Ecto neural progenitor cell (in vitro differentiated cells): ENCODE measurements around the gene SIGLEC1.

Experiments
- DNase-seq: peaks from one replicate; pipeline ENCODE4 v3.0.0-alpha.2; 2018; ENCODE audit warnings: low spot score

SIGLEC1 gene

DNA sequence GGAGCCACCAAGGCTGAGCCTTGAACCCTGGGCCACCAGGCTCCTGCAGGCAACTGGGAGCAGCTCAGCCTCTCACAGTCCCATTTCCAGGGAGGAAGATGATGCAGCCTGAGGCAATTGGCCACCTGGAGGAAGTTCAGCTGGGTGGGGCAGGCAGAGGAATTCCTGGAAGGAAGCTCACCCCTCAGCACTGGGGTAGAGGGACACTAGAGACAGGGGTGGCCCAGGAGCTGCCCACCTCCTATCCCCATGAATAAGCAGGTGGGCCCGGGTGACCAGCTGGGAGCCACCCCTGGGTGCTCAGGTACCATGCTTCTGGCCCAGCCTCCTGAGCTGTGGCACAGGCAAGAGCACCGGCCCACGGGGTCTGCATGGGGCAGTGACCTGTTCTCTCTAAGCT is 16.5 kb upstream of the SIGLEC1 start:
- no peak for DNase-seq

GRCh38 chr20:3728354-3728753 is 16.0 kb upstream of the SIGLEC1 start:
- DNase-seq, result no peak

DNA sequence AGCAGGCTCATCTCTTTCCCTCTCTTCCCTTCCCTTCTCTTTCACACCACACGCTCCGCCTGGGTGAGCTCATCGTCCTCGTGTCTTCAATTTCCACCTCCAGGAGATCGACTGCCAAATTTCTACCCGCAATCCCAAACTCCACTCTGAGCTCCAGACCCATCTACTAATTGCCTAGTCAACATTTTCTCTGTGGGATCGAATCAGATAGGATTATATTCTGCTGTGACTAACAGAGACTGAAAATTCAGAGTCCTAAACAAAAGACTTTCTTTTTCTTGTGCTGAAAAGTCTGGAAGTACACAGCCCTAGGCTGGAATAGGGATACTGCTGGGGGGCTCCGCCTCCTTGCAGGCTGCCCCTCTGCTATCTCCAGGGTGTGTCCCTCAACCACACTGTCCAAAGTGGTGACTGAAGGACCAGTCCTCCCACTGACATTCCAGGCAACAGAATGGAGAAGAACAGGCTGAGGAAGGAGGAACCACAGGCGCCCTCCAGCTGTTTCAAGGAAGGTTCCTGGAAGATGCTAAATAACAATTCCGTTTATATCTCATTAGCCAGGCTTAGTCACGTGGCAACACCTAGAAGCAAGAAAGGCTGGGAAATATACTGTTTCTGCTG is 15.1 kb upstream of the SIGLEC1 start:
- DNase-seq, result no peak

GRCh38 chr20:3724356-3724755 is 12.0 kb upstream of the SIGLEC1 start:
- DNase-seq, result no peak

DNA sequence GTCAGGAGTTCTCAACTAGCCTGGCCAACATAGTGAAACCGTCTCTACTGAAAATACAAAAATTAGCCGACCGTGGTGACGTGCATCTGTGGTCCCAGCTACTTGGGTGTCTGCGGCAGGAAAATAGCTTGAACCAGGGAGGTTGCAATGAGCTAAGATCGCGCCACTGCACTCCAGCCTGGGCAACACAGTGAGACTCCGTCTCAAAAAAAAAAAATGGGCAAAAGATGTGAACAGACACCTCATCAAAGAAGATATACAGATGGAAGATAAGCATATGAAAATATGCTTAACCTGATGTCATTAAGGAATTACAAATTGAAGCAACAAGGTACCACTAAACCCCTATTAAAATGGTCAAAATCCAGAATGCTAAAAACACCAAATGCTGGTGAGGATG is 10.9 kb upstream of the SIGLEC1 start:
- DNase-seq, result no peak

- DNase-seq, result no peak
Observed at GRCh38 chr20:3721912-3722311, 9.5 kb upstream of the SIGLEC1 start.

- no peak for DNase-seq
Observed at GRCh38 chr20:3720626-3721025, 8.2 kb upstream of the SIGLEC1 start.

GRCh38 chr20:3720068-3720467 is 7.7 kb upstream of the SIGLEC1 start:
- no peak for DNase-seq

DNA sequence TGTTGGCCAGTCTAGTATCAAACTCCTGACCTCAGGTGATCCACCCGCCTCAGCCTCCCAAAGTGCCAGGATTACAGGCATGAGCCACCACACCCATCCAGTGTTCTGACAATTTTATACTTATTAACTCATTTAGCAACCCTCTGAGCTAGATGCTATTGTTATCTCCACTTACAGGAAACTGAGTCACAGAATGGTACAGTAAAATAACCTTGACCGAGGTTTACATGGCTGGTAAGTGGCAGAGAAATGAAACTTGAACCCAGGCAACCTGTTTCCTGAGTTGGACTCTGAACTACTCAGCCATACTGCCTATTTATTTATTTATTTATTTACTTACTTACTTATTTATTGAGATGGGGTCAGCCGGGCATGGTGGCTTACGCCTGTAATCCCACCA is 6.6 kb upstream of the SIGLEC1 start:
- no peak for DNase-seq

DNA sequence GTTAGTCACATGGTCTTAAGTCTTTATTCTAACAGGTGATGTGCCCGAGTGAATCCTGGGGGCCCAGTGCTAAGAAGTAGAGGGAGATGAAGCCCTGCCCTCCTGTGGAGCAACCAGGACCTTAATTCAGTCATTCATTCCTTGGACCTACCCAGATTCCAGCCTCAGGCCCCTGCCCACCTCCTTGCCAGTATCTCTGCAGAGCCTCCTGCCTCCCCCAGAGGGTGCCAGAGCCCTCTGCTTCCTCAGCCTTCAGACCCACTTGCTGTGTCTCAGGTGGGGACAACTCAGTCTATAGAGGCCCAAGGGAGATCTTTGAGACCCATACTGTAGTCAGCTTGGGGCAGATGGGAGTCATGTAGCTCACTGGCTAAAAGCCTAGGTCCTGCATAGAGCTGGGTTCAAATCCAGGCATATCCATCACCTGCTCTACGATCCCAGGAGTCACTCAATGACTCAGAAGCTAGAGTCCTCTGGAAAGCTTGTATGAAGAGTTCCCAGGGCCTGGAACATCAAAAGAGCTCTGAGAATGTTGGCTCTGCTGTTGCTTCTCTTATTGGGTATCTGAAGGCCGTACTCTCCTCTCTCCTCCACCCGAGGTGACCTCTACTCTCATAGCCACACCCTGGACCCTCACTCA is 3.9 kb upstream of the SIGLEC1 start:
- DNase-seq, result peak; percentile 70

GRCh38 chr20:3714092-3714491 is 1.7 kb upstream of the SIGLEC1 start:
- DNase-seq, result no peak

GRCh38 chr20:3711484-3711941 is 887 bp downstream of the SIGLEC1 start:
- DNase-seq, result no peak

DNA sequence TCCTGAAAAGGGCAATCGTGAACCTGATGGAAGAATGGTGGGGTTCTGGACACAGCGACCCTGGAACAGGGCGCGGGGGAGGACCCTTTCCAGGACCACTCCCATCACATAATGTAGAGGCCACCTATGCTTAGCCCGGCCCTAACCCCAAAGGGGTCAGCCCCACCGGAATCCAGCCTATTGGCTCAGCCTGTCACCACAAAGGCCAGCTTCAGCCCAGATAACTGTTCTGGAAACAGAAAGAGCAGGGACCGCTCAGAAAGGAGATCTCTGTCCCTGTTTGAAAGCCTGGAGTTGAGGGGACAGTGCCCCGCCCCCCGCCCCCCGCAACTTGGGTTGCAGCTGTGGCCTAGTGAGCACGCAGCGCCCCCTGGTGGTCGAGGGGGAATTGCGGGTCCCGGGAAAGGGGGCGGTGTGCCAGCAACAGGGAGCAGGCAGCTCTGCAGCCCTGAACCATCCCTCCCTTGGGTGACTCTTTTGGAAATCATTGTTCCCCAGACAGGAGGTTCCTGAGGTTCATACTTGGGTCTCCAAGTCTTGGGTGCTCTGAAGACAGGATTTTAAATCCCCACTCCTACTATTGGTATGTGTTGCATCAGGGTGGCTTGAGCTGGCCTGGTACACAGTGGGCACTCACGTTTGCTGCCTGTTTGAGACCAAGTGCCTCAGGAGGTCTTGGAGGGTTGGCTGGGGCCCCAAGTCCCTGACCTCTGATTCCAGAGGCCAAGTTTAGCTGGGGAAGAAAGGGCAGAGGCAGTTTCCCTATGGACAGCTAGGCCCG is 1.5 kb downstream of the SIGLEC1 start:
- DNase-seq, result peak; percentile 93

DNA sequence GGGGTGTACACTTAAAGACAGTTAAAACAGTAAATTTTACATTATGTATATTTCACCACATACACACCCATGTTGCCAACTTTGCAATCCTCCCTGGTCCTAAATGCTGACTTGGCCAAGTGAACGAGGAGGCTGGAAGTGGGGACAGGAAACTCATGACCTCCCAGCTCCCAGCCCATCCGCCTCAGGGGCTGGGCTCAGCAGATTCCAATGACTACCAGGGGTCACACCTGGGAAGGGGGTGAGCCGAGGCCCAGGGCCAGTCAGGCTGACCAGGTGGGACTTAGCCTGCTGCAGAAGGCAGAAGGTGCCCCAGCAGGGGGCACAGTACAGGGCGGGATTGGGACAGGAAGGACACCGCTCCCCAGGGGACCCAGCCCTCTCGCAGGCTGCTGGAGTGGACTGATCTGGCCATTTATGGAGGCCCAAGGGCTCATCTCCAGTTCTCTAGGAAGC is 2.4 kb downstream of the SIGLEC1 start:
- no peak for DNase-seq

DNA sequence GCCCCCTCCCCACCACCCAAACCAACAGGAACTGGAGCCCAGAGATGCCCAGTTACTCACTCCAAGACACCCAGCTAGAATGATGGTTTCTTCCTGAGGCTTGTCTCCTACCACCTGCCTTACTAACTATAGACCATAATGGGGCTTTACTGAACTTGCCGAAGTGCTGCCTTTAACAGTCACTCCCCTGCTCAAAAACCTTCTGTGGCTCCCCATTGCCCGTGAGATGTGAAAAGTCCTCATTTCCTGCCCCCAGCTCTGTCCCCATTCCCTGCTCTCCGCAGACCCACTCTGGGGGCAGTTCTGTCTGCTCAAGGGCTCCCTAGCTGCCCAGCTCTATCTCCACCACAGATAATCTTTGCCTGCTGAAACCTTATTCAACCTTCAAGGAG is 4.9 kb downstream of the SIGLEC1 start:
- DNase-seq, result no peak

- no peak for DNase-seq
Observed at GRCh38 chr20:3706774-3707507, 5.5 kb downstream of the SIGLEC1 start.

GRCh38 chr20:3705970-3706739 is 6.2 kb downstream of the SIGLEC1 start:
- DNase-seq, result no peak

DNA sequence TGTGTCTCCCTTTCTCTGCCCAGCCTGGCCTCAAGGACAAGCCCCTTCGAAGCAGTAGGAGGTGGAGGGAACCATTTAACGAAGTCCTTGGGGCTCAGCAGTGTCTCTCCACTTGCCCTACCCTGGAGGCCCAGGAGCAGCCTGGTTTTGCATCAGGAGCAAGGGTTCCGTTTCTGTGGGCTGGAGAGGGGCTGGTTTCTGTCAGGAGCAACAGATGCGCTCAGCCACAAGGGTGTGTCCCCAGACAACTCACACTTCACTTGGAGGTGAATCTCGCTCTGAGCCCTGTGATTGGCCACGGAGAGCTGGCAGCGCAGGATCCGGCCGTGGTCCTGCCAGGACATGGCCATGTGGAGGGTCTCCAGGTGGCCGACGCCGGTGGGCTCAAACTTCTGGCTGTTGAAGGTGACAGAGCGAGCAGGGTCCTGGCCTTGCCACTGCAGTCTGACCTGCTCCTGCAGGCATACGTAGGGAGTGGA is 6.9 kb downstream of the SIGLEC1 start:
- DNase-seq, result no peak

- no peak for DNase-seq
Observed at GRCh38 chr20:3704087-3704486, 8.3 kb downstream of the SIGLEC1 start.

GRCh38 chr20:3702611-3703391 is 9.6 kb downstream of the SIGLEC1 start:
- DNase-seq, result no peak
